ENCODE data around the gene PMEL.

GRCh38 chr12:55979069-55979468 lies 13.2 kb upstream of the PMEL start:
- TF ChIP-seq GATA2 (IDR thresholded peaks at IDR 0.05; ENCODE audit: low read depth, low read length) (no peak), GATA3 (IDR thresholded peaks at IDR 0.05; ENCODE audit: low read depth, low read length) (no peak)
